HG02852 (cell line): Measurements from ENCODE around the gene TMEM45B.

Source experiments
- ATAC-seq: cut with Tn5 transposase; IDR thresholded peaks from one replicate; pipeline ENCODE4 v1.9.1; 2021; ENCODE audit warnings: mild to moderate bottlenecking, moderate library complexity; ENCODE audit not compliant: unreplicated experiment

TMEM45B gene

DNA sequence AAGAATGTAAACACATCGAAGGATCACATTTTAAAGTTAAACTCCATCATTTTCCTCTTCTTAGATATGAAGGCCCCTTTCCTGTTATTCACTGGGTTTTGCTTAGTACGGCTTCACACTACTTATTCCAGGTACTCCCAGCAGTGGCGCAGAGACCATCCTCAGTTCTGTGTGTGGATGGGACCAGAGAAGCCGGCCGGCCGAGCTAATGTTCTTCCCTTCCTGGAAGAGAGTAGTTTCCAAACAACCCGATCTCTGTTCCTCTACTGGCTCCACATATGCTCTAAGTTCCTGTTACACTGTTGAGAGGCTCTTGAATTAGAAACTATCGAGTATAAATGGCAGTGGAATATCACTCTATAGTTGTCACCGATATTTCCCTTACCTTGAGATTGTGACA, 80.4 kb downstream of the TMEM45B start:
- no peak for ATAC-seq

GRCh38 chr11:129905402-129905801, 89.8 kb downstream of the TMEM45B start:
- ATAC-seq, result no peak
